Measurements from ENCODE around the gene ATCAY.

- TF ChIP-seq GATA2 (IDR thresholded peaks at IDR 0.05; ENCODE audit: low read depth, low read length): no peak
- no peak for TF ChIP-seq GATA3 (IDR thresholded peaks at IDR 0.05; ENCODE audit: low read depth, low read length)
Observed at GRCh38 chr19:3832001-3832400, 48.5 kb upstream of the ATCAY start.
